Endothelial cell of umbilical vein (primary cell): ENCODE data around the gene TBCE.

ENCODE experiments used
- EZH2 ChIP-seq: IDR thresholded peaks from 2 replicates; pipeline ENCODE4 v1.6.1; 2012; ENCODE audit warnings: borderline replicate concordance, low read depth, mild to moderate bottlenecking, moderate library complexity, low read length, inconsistent platforms; ENCODE audit not compliant: severe bottlenecking
- JUN ChIP-seq: IDR thresholded peaks from 2 replicates; pipeline ENCODE4 v1.6.1; 2011; ENCODE audit warnings: borderline replicate concordance, low read depth; ENCODE audit not compliant: insufficient read length, insufficient read depth
- MYC ChIP-seq: IDR thresholded peaks from one replicate; pipeline ENCODE4 v1.6.1; 2011; ENCODE audit warnings: mild to moderate bottlenecking, low read depth, low read length
- POLR2A ChIP-seq: IDR thresholded peaks from 2 replicates; pipeline ENCODE4 v1.6.1; 2012; ENCODE audit warnings: low read depth, mild to moderate bottlenecking, control low read depth, low read length
- POLR2AphosphoS5 ChIP-seq: IDR thresholded peaks from 2 replicates; pipeline ENCODE4 v1.6.1; 2012; ENCODE audit warnings: low read depth, mild to moderate bottlenecking, control low read depth, low read length, moderate library complexity; ENCODE audit not compliant: insufficient read depth
- TF ChIP-seq, protein P1 (sequence below), 2 donors: IDR thresholded peaks; 1 replicate in 1 of 2; 2 replicates in 1 of 2; pipeline ENCODE4 v1.5.1; 2011; ENCODE audit warnings: low read length in 2 of 2, mild to moderate bottlenecking in 2 of 2, moderate library complexity in 2 of 2, control low read depth in 1 of 2, inconsistent platforms in 1 of 2, low read depth in 1 of 2; ENCODE audit not compliant: insufficient read depth in 1 of 2; ENCODE audit errors: extremely low read depth in 1 of 2
- TF ChIP-seq, protein P2 (sequence below): IDR thresholded peaks from 2 replicates; pipeline ENCODE4 v1.6.1; 2011; ENCODE audit not compliant: insufficient read depth, insufficient read length

DNA sequence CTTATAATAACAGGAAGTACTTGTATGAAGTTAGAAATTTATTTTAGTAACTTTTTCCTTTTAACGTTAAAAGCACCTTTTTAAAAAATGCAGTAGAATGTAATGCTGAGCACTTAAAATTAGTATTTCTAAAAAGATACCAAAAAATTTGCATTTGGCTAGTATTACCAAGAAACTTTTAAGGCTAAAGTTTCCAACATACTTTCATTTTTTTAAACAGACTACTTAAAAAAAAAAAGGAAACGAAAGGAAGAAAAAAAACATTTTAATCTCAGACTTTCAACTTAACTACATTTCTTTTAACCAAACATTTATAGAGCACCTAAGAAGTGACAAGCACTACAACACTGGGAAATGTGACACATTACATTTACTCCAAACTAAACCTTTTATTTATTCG, 42.1 kb upstream of the TBCE start:
- no peak for TF ChIP-seq EZH2
- TF ChIP-seq, protein P1, sequence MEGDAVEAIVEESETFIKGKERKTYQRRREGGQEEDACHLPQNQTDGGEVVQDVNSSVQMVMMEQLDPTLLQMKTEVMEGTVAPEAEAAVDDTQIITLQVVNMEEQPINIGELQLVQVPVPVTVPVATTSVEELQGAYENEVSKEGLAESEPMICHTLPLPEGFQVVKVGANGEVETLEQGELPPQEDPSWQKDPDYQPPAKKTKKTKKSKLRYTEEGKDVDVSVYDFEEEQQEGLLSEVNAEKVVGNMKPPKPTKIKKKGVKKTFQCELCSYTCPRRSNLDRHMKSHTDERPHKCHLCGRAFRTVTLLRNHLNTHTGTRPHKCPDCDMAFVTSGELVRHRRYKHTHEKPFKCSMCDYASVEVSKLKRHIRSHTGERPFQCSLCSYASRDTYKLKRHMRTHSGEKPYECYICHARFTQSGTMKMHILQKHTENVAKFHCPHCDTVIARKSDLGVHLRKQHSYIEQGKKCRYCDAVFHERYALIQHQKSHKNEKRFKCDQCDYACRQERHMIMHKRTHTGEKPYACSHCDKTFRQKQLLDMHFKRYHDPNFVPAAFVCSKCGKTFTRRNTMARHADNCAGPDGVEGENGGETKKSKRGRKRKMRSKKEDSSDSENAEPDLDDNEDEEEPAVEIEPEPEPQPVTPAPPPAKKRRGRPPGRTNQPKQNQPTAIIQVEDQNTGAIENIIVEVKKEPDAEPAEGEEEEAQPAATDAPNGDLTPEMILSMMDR (IDR thresholded peaks at IDR 0.05; ENCODE audit: extremely low read depth in 1 of 2, insufficient read depth in 1 of 2, low read depth in 1 of 2, low read length in 2 of 2) = no peak
- no peak for TF ChIP-seq POLR2AphosphoS5
- no peak for TF ChIP-seq POLR2A
- no peak for TF ChIP-seq MYC
- no peak for TF ChIP-seq JUN
- TF ChIP-seq, protein P2, sequence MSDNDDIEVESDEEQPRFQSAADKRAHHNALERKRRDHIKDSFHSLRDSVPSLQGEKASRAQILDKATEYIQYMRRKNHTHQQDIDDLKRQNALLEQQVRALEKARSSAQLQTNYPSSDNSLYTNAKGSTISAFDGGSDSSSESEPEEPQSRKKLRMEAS = no peak
